DMS 273 (cell line): ENCODE data around the gene CTSW.
"Not testable (repeated sequence)": the region's sequence is repeated elsewhere in the genome, so short reads cannot be mapped to it uniquely, and the experiment has no call there.

Experiments
- DNase-seq: peaks from one replicate; lab custom pipeline; 2025; ENCODE audit not compliant: unreplicated experiment; lab: John Stamatoyannopoulos, UW

The CTSW gene

DNA sequence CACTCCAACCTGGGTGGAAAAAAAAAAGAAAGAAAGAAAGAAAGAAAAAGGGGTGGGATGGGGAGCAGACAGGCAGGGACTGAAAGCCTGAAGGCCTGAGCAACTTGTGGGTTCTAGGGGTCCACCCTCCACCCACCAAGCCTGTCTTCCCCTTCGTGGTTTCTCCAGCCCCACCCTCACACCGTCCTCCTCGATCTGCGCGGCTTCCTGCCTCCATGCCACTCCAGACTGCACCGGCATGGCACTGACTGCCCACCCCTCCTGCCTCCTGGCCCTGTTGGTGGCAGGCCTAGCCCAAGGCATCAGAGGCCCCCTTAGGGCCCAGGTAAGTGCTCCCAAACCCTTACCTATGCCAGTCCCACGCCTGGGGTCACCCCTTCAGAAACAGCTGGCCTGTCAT lies at the start of gene CTSW:
Gene CTSW, plus strand, starts transcription at position 221 of the 400 bp plus-strand sequence. Its CDS starts 18 bp downstream, at position 239.
- DNase-seq, result no peak

DNA sequence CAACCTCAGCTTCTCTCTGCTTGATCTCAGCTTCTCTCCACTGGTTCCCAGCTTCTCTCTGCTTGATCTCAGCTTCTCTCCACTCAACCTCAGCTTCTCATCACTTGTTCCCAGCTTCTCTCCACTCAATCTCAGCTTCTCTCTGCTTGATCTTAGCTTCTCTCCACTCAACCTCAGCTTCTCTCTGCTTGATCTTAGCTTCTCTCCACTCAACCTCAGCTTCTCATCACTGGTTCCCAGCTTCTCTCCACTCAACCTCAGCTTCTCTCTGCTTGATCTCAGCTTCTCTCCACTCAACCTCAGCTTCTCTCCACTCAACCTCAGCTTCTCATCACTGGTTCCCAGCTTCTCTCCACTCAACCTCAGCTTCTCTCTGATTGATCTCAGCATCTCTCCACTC lies 47.4 kb upstream of the CTSW start:
- DNase-seq, result not testable (repeated sequence)

DNA sequence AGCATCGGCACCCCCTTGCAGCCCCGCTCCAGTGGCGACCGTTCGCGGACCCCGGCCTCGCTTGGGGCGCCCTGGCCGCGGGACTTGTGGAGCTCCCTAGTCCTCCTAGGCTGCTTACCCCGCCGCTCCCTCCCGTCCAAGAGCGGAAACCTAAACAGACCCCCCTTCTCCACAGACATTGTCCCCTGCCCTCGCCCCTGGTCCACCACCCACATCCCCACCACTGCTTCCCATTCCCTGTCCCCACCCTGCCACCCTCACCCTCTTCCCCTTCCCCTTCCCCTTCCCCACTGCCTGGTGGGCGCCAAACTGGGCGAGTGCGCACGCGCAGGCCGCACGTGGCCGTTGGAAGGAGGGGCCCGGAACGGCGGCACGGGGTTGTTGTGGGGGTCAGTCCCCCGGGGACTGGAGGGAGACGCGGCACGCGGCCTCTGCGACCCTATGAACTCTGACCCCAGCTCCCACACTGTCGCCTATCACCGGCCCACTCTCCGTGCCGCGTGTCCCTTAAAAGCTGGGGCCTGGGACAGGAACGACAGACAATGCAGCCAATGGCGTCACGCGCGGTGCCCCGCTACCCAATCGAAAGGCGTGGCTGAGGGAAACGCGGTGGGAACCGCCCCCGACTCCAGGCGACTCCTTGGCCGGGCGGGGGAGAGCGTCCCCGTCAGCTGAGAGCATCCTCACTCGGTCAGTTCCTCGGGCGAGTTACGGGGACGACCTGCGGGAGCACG lies 46.2 kb upstream of the CTSW start, which contains the start of gene SNX32:
Gene SNX32, plus strand, starts transcription at position 667 of the 734 bp plus-strand sequence. CDS start 103 bp downstream, outside the sequence.
- peak; percentile 89 for DNase-seq

DNA sequence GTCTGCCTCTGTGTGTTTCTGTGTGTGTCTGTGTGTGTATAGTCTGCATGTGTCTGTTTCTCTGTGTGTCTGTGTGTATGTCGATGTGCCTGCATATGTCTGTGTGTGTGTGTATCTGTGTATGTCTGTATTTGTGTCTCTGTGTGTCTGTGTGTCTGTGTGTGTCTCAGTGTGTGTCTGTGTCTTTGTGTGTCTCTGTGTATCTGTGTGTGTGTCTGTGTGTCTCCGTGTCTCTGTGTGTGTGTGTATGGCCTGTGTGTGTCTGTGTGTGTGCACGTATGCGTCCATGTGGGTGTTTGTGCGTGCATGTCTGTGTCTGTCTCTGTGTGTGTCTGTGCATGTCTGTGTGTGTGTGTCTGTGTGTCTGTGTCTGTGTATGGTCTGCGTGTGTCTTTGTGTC lies 45.4 kb upstream of the CTSW start:
- DNase-seq, result no peak

- DNase-seq, result no peak
Measured at GRCh38 chr11:65842144-65842543, 37.5 kb upstream of the CTSW start.

DNA sequence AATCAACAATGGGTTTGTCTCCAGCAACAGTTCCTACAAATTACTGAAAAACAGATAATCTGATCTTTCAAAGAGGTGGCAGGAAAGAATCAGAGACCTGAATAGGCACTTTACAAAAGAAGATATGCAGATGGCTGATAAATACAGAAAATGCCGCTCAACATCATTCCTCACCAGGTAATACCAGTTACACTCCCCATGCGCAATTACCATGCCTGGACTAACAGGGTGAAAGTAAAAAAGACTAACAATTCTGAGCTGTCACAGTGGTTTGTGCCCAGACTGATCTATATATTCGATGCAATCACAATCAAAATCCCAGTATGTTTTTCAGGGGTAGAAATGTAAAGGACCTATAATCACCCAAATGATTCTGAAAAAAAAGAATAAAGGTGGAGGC lies 35.8 kb upstream of the CTSW start:
- no peak for DNase-seq

DNA sequence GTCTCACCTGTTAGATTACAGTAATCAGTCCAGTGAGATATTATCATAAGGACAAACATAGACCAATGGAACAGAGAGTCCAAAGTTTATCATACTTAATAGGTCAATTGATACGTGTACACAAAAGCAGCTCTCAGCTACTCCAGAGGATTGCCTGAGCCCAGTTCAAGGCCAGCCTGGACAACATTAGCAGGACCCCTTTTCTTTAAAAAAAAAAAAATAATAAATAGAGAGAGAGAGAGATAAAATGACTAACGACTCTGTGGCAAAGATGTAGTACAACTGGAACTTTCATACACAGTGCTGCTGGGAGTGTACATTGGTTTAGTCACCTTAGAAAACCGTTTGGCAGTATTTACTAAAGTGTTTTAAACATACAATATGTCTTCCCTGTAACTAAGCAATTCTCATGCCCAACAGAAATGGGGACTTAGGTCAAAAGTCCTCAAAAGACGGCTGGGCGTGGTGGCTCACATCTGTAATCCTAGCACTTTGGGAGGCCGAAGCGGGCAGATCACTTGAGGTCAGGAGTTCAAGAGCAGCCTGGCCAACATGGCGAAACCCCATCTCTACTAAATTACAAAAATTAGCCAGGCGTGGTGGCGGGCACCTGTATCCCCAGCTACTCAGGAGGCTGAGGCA lies 35.3 kb upstream of the CTSW start:
- DNase-seq, result no peak

DNA sequence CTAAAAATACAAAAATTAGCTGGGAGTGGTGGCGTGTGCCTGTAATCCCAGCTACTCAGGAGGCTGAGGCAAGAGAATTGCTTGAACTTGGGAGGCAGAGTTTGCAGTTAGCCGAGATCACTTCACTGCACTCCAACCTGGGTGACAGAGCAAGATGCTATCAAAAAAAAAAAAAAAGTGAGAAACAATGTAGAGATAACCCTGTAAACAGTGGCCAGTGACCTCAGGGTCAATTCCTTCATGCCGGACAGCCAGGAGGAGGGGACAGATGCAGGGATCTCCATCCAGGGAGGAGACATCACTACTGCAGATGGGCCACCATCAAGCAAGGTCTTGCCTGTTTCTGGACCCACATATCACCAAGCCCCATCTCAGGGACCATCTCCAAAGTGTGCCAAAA lies 31.9 kb upstream of the CTSW start:
- DNase-seq, result no peak

DNA sequence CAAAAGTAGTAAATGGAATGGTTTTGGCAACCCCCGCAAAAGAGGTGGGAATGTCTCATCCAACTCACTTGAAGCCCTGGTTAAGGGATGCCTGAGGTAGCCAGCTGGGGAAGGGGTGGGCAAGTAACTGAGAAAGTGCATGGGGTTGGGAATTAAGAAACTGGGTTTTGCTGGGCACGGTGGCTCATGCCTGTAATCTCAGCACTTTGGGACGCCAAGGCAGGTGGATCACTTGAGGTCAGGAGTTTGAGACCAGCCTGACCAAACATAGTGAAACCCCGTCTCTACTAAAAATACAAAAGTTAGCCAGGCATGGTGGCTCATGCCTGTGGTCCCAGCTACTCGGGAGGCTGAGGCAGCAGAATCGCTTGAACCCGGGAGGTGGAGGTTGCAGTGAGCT lies 30.9 kb upstream of the CTSW start:
- not testable (repeated sequence) for DNase-seq

DNA sequence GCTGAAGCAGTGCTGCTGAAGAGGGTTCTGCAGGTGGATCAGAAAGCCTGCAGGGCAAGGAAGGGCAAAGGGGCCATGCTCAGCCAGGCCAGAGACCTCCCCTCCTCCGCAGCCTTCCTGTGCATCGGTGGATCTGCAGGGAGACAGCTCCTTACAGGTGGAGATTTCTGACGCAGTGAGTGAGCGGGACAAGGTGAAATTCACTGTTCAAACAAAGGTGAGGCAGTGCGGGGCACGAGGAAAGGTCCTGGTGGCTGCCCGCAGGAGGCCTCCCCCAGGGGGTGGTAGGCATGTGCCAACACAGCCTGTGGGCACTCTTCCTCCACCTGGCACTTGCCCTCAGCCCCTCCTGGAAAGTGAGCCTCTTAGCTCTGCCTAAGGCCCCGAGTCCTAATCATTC lies 30.3 kb upstream of the CTSW start:
- DNase-seq, result no peak

- DNase-seq, result no peak
Measured at GRCh38 chr11:65849771-65850216, 29.8 kb upstream of the CTSW start.

GRCh38 chr11:65850217-65851082 lies 29.2 kb upstream of the CTSW start:
- DNase-seq, result peak; percentile 33

DNA sequence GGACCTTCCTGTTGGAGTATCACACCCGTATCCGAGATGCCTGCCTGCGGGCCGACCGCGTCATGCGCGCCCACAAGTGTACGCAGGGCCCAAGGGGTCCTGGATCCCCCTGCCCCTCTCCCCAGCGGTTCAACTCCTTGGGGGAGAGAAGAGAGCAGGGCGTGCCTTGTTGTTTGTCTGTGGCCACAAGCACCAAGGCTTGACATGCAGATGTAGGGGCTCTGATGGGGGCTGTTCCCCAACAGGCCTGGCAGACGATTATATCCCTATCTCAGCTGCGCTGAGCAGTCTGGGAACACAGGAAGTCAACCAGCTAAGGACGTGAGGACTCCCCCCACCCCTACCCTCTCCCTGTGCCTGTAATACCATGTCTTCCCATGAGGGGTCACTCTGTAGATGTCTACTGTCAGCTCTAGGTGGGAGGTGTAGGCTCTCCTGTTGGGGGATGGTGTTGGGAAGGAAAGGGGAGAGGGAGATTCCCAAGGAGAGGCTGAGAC lies 28.5 kb upstream of the CTSW start:
- peak; percentile 58 for DNase-seq

DNA sequence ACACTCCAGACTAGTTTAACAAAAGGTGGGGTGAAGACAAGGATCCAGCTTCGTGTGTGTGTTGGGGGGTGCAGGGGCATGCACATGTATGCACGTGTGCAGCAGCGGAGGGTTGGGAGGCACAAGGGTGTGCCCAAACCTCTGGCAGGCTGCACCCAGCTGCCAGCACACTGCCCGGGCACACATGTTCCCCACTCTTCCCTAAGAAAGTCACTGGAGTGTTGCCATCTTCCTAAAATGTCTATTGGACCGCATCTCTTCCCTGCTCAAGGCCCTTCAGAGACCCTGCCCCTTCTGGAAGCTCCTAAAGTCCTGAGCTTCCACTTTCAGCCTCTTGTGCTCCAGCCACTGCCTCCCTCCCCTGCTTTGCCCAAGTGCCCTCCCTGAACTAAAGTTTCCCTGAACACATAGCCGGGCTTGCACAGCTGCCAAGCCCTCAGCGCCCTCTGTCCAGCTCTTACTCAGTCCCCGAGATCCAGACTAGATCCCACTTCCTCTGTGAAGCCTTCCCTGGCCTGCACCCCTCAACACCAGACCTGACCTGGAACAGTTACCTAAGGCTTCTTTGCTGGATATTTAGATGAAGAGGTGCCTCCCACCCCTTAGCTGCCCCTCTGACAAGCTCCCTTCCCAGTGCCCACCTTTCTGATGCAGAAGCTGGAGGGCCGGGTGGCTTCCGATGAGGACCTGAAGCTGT lies 27.7 kb upstream of the CTSW start:
- no peak for DNase-seq

GRCh38 chr11:65852508-65853245 lies 27.0 kb upstream of the CTSW start:
- peak; percentile 42 for DNase-seq

- peak; percentile 42 for DNase-seq
Measured at GRCh38 chr11:65853246-65853979, 26.2 kb upstream of the CTSW start.

- no peak for DNase-seq
Measured at GRCh38 chr11:65854161-65854592, 25.5 kb upstream of the CTSW start.

- DNase-seq, result no peak
Measured at GRCh38 chr11:65854852-65855837, 24.5 kb upstream of the CTSW start.
